ENCODE results near the gene TCAP.

Gene TCAP

DNA sequence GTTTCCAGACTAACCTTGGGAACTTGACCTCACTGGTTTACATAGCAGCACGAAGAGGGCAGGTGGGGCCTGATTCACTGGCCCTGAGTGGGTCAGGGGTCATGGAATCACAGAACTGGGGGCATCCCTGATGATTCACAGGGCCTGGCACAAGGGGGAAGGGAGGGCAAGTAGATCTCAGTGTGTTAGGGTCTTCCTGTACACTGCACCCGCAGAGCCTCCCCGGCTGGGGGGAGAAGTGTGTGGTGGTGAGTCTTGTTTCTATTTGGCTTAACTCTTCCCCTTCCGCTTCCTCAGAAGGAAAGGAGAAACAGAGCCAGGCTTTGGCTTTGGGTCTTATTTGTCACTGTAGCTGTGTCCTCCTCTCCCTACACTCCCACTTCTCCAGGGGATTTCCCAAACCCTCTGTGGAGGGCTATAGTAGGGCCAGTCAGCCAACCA is 24.5 kb upstream of the TCAP start:
- no peak overlapping the region for H3K4me3 ChIP-seq (ENCODE audit: control insufficient read depth, low read depth, low read length)
- no peak for DNase-seq (ENCODE audit: low read depth)
- TF ChIP-seq, protein P1, sequence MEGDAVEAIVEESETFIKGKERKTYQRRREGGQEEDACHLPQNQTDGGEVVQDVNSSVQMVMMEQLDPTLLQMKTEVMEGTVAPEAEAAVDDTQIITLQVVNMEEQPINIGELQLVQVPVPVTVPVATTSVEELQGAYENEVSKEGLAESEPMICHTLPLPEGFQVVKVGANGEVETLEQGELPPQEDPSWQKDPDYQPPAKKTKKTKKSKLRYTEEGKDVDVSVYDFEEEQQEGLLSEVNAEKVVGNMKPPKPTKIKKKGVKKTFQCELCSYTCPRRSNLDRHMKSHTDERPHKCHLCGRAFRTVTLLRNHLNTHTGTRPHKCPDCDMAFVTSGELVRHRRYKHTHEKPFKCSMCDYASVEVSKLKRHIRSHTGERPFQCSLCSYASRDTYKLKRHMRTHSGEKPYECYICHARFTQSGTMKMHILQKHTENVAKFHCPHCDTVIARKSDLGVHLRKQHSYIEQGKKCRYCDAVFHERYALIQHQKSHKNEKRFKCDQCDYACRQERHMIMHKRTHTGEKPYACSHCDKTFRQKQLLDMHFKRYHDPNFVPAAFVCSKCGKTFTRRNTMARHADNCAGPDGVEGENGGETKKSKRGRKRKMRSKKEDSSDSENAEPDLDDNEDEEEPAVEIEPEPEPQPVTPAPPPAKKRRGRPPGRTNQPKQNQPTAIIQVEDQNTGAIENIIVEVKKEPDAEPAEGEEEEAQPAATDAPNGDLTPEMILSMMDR (IDR thresholded peaks at IDR 0.05; ENCODE audit: control insufficient read depth, insufficient read depth, low read depth, low read length, missing control alignments), result no peak

- TF ChIP-seq, protein P1 (IDR thresholded peaks at IDR 0.05; ENCODE audit: control insufficient read depth, insufficient read depth, low read depth, low read length, missing control alignments), result no peak
- no peak overlapping the region for H3K4me3 ChIP-seq (ENCODE audit: control insufficient read depth, low read depth, low read length)
- no peak for DNase-seq (ENCODE audit: low read depth)
Observed at GRCh38 chr17:39641097-39641496, 24.1 kb upstream of the TCAP start.

GRCh38 chr17:39641883-39642282 is 23.3 kb upstream of the TCAP start:
- no peak for DNase-seq (ENCODE audit: low read depth)
- no peak overlapping the region for H3K4me3 ChIP-seq (ENCODE audit: control insufficient read depth, low read depth, low read length)
- TF ChIP-seq, protein P1 (IDR thresholded peaks at IDR 0.05; ENCODE audit: control insufficient read depth, insufficient read depth, low read depth, low read length, missing control alignments), result no peak

DNA sequence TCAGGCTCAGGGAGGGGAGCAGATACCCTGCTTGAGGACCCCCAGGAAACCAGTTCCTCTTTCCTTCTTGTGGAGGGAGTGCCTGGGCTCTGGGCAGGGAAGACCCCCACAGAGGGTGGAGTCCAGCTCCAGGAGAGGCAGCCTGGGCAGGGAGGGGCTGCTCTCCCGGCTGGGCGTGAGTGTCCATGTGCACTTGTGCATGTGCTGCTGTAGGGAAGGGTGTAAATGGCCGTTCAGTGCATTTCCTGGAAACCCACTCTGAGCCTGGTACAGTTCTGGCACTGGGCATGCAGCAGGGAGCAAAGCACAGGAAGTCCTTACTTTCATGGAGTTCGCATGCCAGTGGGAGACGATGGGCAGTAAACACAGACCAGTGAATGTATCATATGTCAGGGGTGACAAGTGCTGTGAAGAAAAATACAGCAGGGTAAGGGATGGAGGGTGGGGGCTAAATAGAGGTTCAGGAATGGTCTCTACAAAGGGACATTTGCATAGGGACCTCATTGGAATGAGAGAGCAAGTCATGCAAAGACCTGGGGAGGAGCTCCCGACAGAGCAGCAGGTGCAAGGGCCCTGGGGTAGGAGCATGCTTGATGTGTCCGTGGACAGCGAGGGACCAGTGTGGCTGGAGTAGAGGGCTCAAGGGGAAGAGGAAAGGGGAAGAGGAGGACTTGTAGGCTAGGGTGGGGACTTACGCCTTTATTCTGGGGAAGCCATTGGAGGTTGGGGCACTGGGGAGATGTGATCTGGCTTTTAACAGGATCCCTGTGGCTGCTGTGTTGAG is 22.7 kb upstream of the TCAP start:
- H3K4me3 ChIP-seq (ENCODE audit: control insufficient read depth, low read depth, low read length), result no peak overlapping the region
- TF ChIP-seq, protein P1 (IDR thresholded peaks at IDR 0.05; ENCODE audit: control insufficient read depth, insufficient read depth, low read depth, low read length, missing control alignments), result no peak
- no peak for DNase-seq (ENCODE audit: low read depth)

DNA sequence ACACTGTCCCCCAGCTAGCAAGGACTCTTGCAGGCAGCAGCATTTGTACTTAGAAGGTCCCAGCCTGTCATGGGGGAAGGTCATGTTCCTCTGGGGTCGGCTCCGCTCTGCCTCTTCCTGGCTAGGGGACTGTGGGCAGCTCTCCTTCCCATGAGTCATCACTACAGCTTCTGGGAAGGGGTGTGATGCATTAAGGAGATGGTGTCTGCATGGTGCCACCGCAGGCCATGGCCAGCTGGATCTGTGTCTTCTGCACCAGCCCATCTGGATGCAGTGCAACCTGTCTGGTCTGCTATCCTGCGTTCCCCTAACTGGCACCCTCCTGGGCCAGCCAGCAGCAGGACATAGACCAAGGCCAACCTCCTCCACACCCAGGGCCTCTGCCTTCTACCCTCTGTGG is 21.9 kb upstream of the TCAP start:
- H3K4me3 ChIP-seq (ENCODE audit: control insufficient read depth, low read depth, low read length), result no peak overlapping the region
- DNase-seq (ENCODE audit: low read depth), result no peak
- TF ChIP-seq, protein P1 (IDR thresholded peaks at IDR 0.05; ENCODE audit: control insufficient read depth, insufficient read depth, low read depth, low read length, missing control alignments), result no peak

GRCh38 chr17:39647256-39647655 is 17.9 kb upstream of the TCAP start:
- DNase-seq (ENCODE audit: low read depth), result no peak
- no peak overlapping the region for H3K4me3 ChIP-seq (ENCODE audit: control insufficient read depth, low read depth, low read length)
- TF ChIP-seq, protein P1 (IDR thresholded peaks at IDR 0.05; ENCODE audit: control insufficient read depth, insufficient read depth, low read depth, low read length, missing control alignments), result no peak
